ENCODE data around the gene ZMYM2.

Gene ZMYM2

GRCh38 chr13:19978831-19979437, 20.4 kb downstream of the ZMYM2 start:
- no peak for DNase-seq
- intact Hi-C loops (cut with DNase I): no loop called here

GRCh38 chr13:19981685-19982238, 23.2 kb downstream of the ZMYM2 start:
- no peak for DNase-seq
- intact Hi-C loops (cut with DNase I): no loop called here

- no peak for DNase-seq
- intact Hi-C loops (cut with DNase I): no loop called here
Measured at GRCh38 chr13:19982447-19983043, 24.0 kb downstream of the ZMYM2 start.

GRCh38 chr13:19984430-19985218, 26.1 kb downstream of the ZMYM2 start:
- DNase-seq: no peak
- intact Hi-C loops (cut with DNase I): loop anchor here (1.0 kb wide), 1 partner anchor 179 kb away; no protein-coding TSS in a partner anchor

GRCh38 chr13:19985219-19985556, 26.7 kb downstream of the ZMYM2 start:
- no peak for DNase-seq
- intact Hi-C loops (cut with DNase I): no loop called here

GRCh38 chr13:19991531-19991930, 33.0 kb downstream of the ZMYM2 start:
- intact Hi-C loops (cut with DNase I): no loop called here
- DNase-seq: no peak

GRCh38 chr13:19993024-19993423, 34.5 kb downstream of the ZMYM2 start:
- intact Hi-C loops (cut with DNase I): no loop called here
- DNase-seq: no peak

- intact Hi-C loops (cut with DNase I): no loop called here
Measured at GRCh38 chr13:19998960-19999359, 40.4 kb downstream of the ZMYM2 start.

GRCh38 chr13:20000062-20000552, 41.6 kb downstream of the ZMYM2 start:
- DNase-seq: no peak
- intact Hi-C loops (cut with DNase I): no loop called here

More at GRCh38 chr13:19998960-19999359, 40.4 kb downstream of the ZMYM2 start:
- no peak for DNase-seq

GRCh38 chr13:20001366-20002190, 43.1 kb downstream of the ZMYM2 start:
- intact Hi-C loops (cut with DNase I): no loop called here
- DNase-seq: no peak

GRCh38 chr13:20002787-20003186, 44.3 kb downstream of the ZMYM2 start:
- no peak for DNase-seq
- intact Hi-C loops (cut with DNase I): no loop called here

GRCh38 chr13:20006206-20006605, 47.7 kb downstream of the ZMYM2 start:
- intact Hi-C loops (cut with DNase I): no loop called here
- DNase-seq: no peak

- intact Hi-C loops (cut with DNase I): no loop called here
- DNase-seq: no peak
Measured at GRCh38 chr13:20015763-20016162, 57.2 kb downstream of the ZMYM2 start.

- intact Hi-C loops (cut with DNase I): no loop called here
- no peak for DNase-seq
Measured at GRCh38 chr13:20016649-20017364, 58.3 kb downstream of the ZMYM2 start.

- no peak for DNase-seq
- intact Hi-C loops (cut with DNase I): no loop called here
Measured at GRCh38 chr13:20017365-20017711, 58.8 kb downstream of the ZMYM2 start.

GRCh38 chr13:20019043-20019442, 60.5 kb downstream of the ZMYM2 start:
- intact Hi-C loops (cut with DNase I): no loop called here
- no peak for DNase-seq

- intact Hi-C loops (cut with DNase I): no loop called here
- DNase-seq: no peak
Measured at GRCh38 chr13:20024702-20025101, 66.2 kb downstream of the ZMYM2 start.

GRCh38 chr13:20028953-20029352, 70.4 kb downstream of the ZMYM2 start:
- DNase-seq: no peak
- intact Hi-C loops (cut with DNase I): no loop called here

- DNase-seq: no peak
- intact Hi-C loops (cut with DNase I): no loop called here
Measured at GRCh38 chr13:20033486-20033885, 75.0 kb downstream of the ZMYM2 start.

GRCh38 chr13:20035130-20035529, 76.6 kb downstream of the ZMYM2 start:
- intact Hi-C loops (cut with DNase I): loop anchor here (1.0 kb wide), 1 partner anchor 128 kb away; no protein-coding TSS in a partner anchor
- DNase-seq: no peak
